ENCODE data around the gene MXD3.
"Not testable (repeated sequence)": the region's sequence is repeated elsewhere in the genome, so short reads cannot be mapped to it uniquely, and the experiment has no call there.

The MXD3 gene

DNA sequence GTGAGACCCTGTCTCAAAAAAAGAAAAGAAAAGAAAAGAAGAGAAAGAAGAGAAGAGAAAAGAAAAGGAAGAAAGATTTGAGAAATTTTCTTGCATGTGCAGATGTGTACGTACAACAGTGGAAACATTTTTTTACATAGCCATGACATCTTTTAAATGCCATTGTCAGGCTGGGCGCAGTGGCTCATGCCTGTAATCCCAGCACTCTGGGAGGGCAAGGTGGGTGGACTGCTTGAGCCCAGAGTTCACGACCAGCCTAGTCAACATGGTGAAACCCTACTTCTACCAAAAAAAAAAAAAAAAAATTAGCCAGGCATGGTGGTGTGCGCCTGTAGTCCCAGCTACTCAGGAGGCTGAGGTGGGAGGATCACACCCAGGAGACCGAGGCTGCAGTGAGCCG is 33.2 kb upstream of the MXD3 start:
- TF ChIP-seq, protein P1, sequence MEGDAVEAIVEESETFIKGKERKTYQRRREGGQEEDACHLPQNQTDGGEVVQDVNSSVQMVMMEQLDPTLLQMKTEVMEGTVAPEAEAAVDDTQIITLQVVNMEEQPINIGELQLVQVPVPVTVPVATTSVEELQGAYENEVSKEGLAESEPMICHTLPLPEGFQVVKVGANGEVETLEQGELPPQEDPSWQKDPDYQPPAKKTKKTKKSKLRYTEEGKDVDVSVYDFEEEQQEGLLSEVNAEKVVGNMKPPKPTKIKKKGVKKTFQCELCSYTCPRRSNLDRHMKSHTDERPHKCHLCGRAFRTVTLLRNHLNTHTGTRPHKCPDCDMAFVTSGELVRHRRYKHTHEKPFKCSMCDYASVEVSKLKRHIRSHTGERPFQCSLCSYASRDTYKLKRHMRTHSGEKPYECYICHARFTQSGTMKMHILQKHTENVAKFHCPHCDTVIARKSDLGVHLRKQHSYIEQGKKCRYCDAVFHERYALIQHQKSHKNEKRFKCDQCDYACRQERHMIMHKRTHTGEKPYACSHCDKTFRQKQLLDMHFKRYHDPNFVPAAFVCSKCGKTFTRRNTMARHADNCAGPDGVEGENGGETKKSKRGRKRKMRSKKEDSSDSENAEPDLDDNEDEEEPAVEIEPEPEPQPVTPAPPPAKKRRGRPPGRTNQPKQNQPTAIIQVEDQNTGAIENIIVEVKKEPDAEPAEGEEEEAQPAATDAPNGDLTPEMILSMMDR (IDR thresholded peaks at IDR 0.05) = no peak
- H3K27ac ChIP-seq = no peak overlapping the region
- no peak for DNase-seq (ENCODE audit: low spot score)
- no peak overlapping the region for H3K4me3 ChIP-seq

DNA sequence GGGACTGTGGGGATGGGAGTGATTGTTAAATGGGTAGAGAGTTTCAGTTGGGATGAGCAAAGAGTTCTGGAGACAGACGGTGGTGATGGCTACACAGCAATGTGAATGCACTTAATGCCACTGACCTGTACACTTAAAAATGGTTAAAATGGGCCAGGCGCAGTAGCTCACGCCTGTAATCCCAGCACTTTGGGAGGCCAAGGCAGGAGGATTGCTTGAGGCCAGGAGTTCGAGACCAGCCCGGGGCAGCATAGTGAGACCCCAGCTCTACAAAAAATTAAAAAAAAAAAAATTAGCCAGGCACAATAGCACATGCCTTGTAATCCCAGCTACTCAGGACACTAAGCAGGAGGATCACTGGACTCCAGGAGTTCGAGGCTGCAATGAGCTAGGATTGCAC is 32.1 kb upstream of the MXD3 start:
- TF ChIP-seq, protein P1 (IDR thresholded peaks at IDR 0.05) = no peak
- no peak overlapping the region for H3K4me3 ChIP-seq
- no peak overlapping the region for H3K27ac ChIP-seq
- DNase-seq (ENCODE audit: low spot score) = no peak

DNA sequence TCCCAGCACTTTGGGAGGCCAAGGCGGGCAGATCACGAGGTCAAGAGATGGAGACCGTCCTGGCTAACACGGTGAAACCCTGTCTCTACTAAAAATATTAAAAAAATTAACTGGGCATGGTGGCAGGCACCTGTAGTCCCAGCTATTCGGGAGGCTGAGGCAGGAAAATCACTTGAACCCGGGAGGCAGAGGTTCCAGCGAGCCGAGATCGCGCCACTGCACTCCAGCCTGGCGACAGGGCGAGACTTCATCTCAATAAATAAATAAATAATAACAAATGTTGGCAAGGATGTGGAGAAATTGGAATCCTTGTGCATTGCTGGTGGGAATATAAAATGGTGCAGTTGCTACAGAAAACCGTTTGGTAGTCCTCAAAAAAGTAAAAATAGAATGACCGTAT is 31.3 kb upstream of the MXD3 start:
- not testable (repeated sequence) for H3K27ac ChIP-seq

DNA sequence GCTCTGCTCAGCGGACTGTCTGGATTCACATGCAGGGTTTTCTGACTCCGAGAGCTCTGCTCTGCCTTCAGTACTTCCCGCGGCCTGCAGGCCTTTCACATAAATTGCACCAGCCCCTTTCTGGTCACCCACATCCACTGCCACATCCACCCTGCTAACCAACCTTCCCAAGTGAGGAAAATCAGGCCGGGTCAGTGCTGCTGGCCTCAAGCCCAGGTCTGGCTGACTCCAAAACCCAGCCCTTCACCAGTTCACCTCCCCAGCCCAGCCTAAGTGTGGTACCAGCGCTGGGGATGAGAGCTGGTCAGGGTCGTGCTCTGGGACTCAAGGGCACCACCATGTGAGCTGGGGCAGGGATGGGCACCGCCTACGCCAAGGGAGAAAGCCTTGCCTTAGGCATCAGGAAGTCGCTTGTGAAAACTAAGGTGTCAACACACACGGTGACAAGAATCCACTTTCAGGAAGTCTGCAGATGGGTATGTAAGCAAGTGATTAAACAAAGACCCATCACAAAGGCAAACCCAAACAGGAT is 27.5 kb upstream of the MXD3 start:
- Histone ChIP-seq H3K27ac (no peak overlapping the region), H3K4me3 (no peak overlapping the region)
- peak; percentile 58 for DNase-seq (ENCODE audit: low spot score)
- TF ChIP-seq, protein P1 (IDR thresholded peaks at IDR 0.05) = no peak

More for the DNA sequence above, 31.3 kb upstream of the MXD3 start:
- H3K4me3 ChIP-seq; DNase-seq (ENCODE audit: low spot score): not testable (repeated sequence)

DNA sequence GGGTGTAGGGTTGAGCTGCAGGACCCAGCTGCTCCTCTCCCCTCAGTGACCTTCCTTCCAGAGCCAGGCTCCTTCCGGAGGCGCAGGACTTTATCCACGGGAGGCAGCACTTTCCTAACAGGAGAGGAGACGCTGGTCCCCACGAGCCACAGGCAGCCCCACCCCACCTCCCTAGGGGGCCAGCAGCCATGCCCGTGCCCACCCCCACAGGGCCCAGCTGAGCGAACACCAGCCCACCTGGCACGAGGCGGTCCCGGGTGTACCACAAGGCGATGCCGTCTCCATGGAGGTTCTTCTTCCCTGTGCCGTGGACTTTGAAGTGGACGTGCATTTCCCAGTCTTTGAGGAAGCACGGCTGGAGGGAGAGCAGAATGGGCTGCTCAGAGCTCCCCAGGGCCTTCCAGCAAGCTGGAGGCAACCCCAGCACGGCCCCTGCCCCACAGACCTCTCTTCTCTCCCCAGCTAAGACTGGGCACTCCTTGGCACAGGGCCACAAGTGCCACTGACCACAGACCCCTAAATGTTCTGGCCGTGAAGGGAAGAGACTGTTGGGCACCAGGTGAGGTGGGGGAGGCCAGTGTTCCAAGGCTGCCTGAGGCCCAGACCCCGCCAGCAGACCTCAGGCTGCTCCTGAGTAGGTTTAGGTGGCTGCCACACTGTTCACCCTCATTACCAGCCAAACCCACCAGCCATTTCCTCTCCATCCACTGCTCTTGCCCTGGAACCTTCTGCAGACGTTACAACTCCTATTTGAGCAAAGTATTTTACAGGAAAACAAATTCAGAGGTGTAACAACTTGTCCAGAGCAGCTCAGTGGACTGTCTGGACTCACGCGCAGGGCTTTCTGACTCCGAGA is 26.8 kb upstream of the MXD3 start:
- DNase-seq (ENCODE audit: low spot score) = no peak
- TF ChIP-seq, protein P1 (IDR thresholded peaks at IDR 0.05) = no peak
- H3K4me3 ChIP-seq = no peak overlapping the region
- H3K27ac ChIP-seq = no peak overlapping the region

- TF ChIP-seq, protein P1 (IDR thresholded peaks at IDR 0.05) = no peak
- no peak for DNase-seq (ENCODE audit: low spot score)
- H3K27ac ChIP-seq = no peak overlapping the region
- no peak overlapping the region for H3K4me3 ChIP-seq
These were observed 25.2 kb upstream of the MXD3 start for GRCh38 chr5:177336603-177337494.

DNA sequence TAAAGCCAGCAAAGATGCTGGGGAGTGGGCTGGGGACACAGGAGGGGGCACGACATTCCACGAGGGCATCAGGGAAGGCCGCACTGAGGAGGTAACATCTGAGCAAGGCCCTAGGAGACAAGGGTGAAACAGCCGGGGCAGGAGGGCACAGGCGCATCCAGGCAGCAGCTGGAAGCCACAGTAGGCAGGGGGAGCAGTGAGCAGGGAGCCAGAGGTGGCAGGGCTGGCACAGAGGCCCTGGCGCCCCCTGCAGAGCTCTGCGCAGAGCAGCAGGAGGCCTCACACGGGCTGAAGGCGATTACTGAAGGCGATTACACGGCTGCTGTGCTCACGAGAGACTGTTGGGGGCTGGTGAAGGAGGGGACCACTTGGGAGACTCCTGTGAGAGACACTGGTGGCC is 24.4 kb upstream of the MXD3 start:
- Histone ChIP-seq H3K4me3 (no peak overlapping the region), H3K27ac (no peak overlapping the region)
- TF ChIP-seq, protein P1 (IDR thresholded peaks at IDR 0.05) = no peak
- no peak for DNase-seq (ENCODE audit: low spot score)

Measured in coronary artery (tissue), 2 donors.